ENCODE results near the gene RBM41. TPM values are rescaled to one million over a fixed set of nuclear protein-coding genes. Genes with fewer than 3 reads are reported as not detected.

The RBM41 gene
- total and polyA plus RNA-seq, 12 donors = 3.0 to 18.9 (median 14.2) TPM

DNA sequence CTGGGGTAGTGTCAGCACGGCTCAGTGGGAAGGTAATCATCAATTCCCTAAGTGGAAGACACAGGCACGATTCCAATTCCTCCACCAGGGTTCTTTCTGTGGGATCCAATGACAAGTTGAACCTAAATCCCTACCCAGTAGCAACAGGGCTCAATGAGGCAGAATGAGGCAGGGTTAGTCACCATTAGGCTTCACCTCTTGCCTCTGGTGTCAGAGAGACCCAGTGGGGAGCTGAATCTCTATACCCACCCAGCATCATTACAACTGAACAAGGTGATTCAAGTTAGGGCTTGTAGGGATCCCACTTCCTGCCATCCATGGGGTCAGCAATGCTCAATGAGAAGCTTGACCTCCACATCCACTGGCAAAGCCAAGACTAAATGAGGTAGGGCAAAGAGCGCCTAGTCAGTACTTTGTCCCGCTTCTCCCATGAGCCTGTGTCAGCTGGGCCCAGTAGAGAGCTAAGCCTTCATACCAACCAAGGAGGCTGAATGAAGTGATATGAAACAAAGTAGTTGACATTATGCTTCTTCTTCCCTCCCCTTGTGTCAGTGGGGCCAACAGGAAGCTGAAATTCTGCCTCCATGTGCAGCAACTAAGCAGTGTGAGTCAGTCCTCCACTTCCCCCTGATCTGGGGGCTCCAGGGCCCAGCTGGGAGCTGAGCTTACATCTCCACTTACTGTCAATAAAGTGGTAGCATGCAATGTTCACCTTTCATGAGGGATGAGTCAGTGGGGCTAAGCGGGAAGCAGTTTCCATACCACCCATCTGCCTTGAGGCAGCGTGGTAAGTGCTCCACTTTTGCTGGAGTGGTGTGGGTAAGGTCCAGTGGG, 36.4 kb upstream of the RBM41 start:
- Histone ChIP-seq H3K36me3 (no peaks in the 10 kb centered on the region), H3K27ac (no peak overlapping the region), H3K9me3 (no peaks in the 10 kb centered on the region), H3K4me3 (no peak overlapping the region), H3K27me3 (peaks cover 0 to 6% (median 0%) of the 10 kb centered on the region in 7 donors), H3K4me1 (no peaks in the 10 kb centered on the region)
- no peak for DNase-seq
- ATAC-seq = no peak
- TF ChIP-seq, protein P1, sequence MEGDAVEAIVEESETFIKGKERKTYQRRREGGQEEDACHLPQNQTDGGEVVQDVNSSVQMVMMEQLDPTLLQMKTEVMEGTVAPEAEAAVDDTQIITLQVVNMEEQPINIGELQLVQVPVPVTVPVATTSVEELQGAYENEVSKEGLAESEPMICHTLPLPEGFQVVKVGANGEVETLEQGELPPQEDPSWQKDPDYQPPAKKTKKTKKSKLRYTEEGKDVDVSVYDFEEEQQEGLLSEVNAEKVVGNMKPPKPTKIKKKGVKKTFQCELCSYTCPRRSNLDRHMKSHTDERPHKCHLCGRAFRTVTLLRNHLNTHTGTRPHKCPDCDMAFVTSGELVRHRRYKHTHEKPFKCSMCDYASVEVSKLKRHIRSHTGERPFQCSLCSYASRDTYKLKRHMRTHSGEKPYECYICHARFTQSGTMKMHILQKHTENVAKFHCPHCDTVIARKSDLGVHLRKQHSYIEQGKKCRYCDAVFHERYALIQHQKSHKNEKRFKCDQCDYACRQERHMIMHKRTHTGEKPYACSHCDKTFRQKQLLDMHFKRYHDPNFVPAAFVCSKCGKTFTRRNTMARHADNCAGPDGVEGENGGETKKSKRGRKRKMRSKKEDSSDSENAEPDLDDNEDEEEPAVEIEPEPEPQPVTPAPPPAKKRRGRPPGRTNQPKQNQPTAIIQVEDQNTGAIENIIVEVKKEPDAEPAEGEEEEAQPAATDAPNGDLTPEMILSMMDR (IDR thresholded peaks at IDR 0.05) = no peak
- 91 to 92% methylated on average over 6 of the region's 6 CpGs for WGBS, 2 donors
- intact Hi-C loops (cut with DNase I) = no loop called here

DNA sequence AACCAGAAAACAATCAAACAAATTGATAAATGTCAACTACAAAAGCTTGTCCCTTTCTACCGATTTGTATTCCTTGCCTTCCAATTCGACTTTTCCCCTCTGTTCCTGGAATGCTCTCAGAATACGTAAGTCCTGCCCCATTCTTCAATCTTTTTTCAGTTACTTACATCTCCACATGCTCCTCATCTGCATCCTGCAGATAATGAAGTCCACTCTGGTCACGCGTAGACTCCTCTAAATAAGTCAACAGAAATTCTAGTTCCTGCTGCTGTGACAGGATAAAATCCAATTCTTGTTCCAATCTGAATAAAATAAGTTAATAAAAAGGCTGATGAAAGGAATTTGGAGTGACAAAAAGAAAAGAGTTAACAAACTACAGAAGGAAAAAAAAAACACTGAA, 34.4 kb upstream of the RBM41 start:
- TF ChIP-seq, protein P1 (IDR thresholded peaks at IDR 0.05) = no peak
- ATAC-seq (no peak), DNase-seq (no peak)
- intact Hi-C loops (cut with DNase I) = no loop called here
- H3K4me1 ChIP-seq = no peaks in the 10 kb centered on the region
- no peaks in the 10 kb centered on the region for H3K9me3 ChIP-seq
- no peak overlapping the region for H3K27ac ChIP-seq
- 79 to 82% methylated on average over 5 of the region's 5 CpGs for WGBS, 2 donors
- H3K27me3 ChIP-seq = peaks cover 0 to 14% (median 0%) of the 10 kb centered on the region in 7 donors
- no peak overlapping the region for H3K4me3 ChIP-seq
- H3K36me3 ChIP-seq = no peaks in the 10 kb centered on the region

DNA sequence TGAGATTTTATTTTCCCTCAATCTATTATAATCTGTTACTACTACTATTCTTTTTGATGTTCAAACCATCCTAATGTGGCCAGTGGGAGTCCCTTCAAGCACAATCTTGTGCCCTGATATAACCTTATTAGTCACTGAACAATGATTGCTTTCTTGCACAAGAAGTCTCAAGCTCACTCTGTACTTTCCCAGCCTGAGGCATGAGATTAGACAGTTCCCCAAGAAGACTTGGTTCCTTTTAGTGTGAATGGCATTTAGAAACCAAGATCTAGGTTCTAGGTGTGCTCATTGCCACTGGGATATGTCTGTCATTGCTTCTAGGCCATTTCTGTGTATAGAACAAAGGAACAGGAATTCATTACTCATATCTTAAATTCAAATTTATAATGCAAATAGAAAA, 28.0 kb upstream of the RBM41 start:
- H3K27me3 ChIP-seq = peaks cover 0 to 21% (median 0%) of the 10 kb centered on the region in 7 donors
- TF ChIP-seq, protein P1 (IDR thresholded peaks at IDR 0.05) = no peak
- no peak for DNase-seq
- H3K4me3 ChIP-seq = no peak overlapping the region
- H3K4me1 ChIP-seq = no peaks in the 10 kb centered on the region
- ATAC-seq = no peak
- H3K9me3 ChIP-seq = no peaks in the 10 kb centered on the region
- intact Hi-C loops (cut with DNase I) = no loop called here
- no peak overlapping the region for H3K27ac ChIP-seq
- H3K36me3 ChIP-seq = no peaks in the 10 kb centered on the region

DNA sequence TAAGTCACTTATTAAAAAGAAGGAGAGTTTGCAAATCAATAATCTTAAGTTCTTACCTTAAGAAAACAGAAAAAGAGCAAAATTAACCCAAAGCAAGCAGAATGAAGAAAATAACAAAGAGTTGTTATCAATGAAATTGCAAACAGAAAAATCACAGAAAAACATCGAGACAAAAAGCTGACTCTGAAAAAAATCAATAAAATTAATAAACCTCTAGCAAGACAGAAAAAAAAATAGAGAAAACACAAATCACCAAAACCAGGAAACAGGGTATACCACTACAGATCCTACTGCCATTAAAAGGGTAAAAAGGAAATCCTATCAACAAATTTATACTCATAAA, 17.3 kb upstream of the RBM41 start:
- 94 to 100% methylated on average over 1 of the region's 1 CpG for WGBS, 2 donors
- Histone ChIP-seq H3K27me3 (peaks cover 0 to 38% (median 0%) of the 10 kb centered on the region in 7 donors), H3K36me3 (no peaks in the 10 kb centered on the region), H3K9me3 (no peaks in the 10 kb centered on the region), H3K4me3 (no peak overlapping the region), H3K4me1 (no peaks in the 10 kb centered on the region), H3K27ac (no peak overlapping the region)
- DNase-seq = no peak
- no peak for ATAC-seq
- TF ChIP-seq, protein P1 (IDR thresholded peaks at IDR 0.05) = no peak
- intact Hi-C loops (cut with DNase I) = no loop called here

Data from heart right ventricle (tissue), 16 donors.